Measurements from ENCODE around the gene CDC73.

DNA sequence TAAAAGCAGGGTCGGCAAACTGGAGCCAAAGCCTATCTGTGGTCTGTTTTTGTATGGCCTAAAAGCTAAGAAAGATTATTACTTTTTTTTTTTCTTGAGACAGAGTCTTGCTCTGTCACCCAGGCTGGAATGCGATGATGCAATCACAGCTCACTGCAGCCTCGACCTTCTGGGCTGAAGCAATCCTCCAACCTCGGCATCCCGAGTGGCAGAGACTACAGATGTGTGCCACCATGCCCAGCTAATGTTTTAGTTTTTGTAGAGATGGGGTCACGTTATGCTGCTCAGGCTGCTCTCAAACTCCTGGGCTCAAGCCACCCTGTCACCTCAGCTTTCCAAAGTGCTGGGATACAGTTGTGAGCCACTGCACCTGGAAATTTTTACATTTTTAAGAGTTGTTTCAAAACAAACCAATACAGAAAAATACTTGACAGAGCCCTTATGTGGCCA, 10.2 kb upstream of the CDC73 start:
- TF ChIP-seq GATA3 (IDR thresholded peaks at IDR 0.05; ENCODE audit: low read depth, low read length) (no peak), GATA2 (IDR thresholded peaks at IDR 0.05; ENCODE audit: low read depth, low read length) (no peak)
